ENCODE results near the gene CCDC57. TPM values are rescaled to one million over a fixed set of nuclear protein-coding genes. Genes with fewer than 3 reads are reported as not detected.

Gene CCDC57
- total and polyA plus RNA-seq, 9 of the 15 experiments (the other 6 are each of a cell fraction or from before 2014, with no cell fraction given) = 0.83 to 36.2 (median 13.6) TPM

DNA sequence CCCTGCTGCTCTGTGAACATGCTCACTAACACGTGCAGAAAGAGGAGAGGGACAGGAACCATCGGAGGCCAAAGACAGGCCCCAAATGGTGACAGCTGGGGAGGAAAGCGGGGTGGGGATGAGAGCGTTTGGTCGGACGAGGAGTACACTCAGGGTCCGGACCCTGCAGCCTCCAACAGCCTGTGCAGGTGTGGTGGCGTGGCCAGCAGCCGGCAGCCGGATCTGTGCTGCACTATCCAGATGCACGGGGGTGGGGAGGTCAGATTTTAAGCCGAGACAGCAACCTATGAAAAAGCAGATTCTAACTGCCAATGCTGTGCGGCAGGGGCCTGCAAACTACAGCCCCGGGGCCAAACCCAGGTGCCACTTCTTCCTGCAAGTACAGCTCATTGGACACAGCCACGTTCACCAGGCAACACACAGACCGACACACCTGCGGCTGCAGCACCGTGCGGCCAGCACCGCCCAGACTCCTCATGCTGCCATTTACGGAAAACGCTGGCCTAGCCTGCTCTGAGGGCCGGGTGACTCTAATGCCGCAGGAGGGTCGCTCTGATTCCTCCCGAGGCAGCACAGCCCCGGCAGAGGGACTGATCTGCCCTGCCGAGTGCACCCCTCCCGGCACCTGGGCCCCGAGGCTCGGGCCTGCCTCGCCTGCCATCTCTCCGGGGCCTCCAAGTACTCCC is 37.4 kb upstream of the CCDC57 start:
- no peaks in the 10 kb centered on the region for H4K20me1 ChIP-seq (replicated peaks; ENCODE audit: control insufficient read depth, insufficient read depth, low read length)
- FAIRE-seq (no peak), ATAC-seq (no peak), DNase-seq (ENCODE audit: extremely low read depth in 1 of 4, low spot score in 3 of 4) (no peak)
- no peak overlapping the region for H2AFZ ChIP-seq (ENCODE audit: low read depth, low read length)
- TF ChIP-seq NFE2 (IDR thresholded peaks at IDR 0.05; ENCODE audit: low read depth) (no peak), ZNF140 (CRISPR knock-in tag; IDR thresholded peaks at IDR 0.05) (no peak), RBFOX2 (IDR thresholded peaks at IDR 0.05; ENCODE audit: low read depth, low read length) (peak; percentile 31), PBX2 (CRISPR knock-in tag; IDR thresholded peaks at IDR 0.05; ENCODE audit: low read depth) (no peak), PBX2 (tag; conservative IDR thresholded peaks at IDR 0.05; ENCODE audit: low read depth) (no peak), THRB (CRISPR knock-in tag; conservative IDR thresholded peaks at IDR 0.05) (no peak), ZNF253 (CRISPR knock-in tag; conservative IDR thresholded peaks at IDR 0.05) (no peak), POLR2G (IDR thresholded peaks at IDR 0.05; ENCODE audit: low read depth, low read length) (peak; percentile 53), SP2 (IDR thresholded peaks at IDR 0.05; ENCODE audit: extremely low read depth, low read depth, low read length, poor library complexity, severe bottlenecking) (no peak), RBM22 (IDR thresholded peaks at IDR 0.05; ENCODE audit: low read depth, low read length, poor library complexity, severe bottlenecking) (peak; percentile 65)
- peaks cover 89% of the 10 kb centered on the region; the same call in 2 of the 3 replicates for H3K36me3 ChIP-seq (ENCODE audit: control insufficient read depth, insufficient read depth, low read length)
- H3K9ac ChIP-seq (ENCODE audit: insufficient read depth in 1 of 2, low read depth in 2 of 2, low read length in 2 of 2) = peak overlapping the region in 1 of 2 experiments; percentile 45; a peak in 2 of 4 replicates
- intact Hi-C loops (cut with micrococcal nuclease) = no loop called here
- POLR2A ChIA-PET = interaction anchor here (1.1 kb wide), 1 partner anchor 19 kb away, joined by 4 read pairs; no protein-coding TSS in a partner anchor
- H3K9me1 ChIP-seq (ENCODE audit: control insufficient read depth, insufficient read depth, low read length) = no peaks in the 10 kb centered on the region
- WGBS (ENCODE audit: insufficient coverage, low coverage, missing lambda C conversion rate) = 95% methylated on average over 30 of the region's 33 CpGs
- in situ Hi-C loops (cut with MboI) = no loop called here
- H3K9me3 ChIP-seq (replicated peaks; ENCODE audit: control insufficient read depth, insufficient read depth, low read depth, low read length) = no peaks in the 10 kb centered on the region
- H3K4me3 ChIP-seq = no peak overlapping the region
- no TSS peak for BruUV-seq (replicated peaks)
- no peak overlapping the region for H3K4me2 ChIP-seq (ENCODE audit: insufficient read depth, low read length)
- peaks cover 0 to 29% of the 10 kb centered on the region in 2 experiments; a peak in 2 of 5 replicates for H3K4me1 ChIP-seq (replicated peaks in 1 of 2; ENCODE audit: control insufficient read depth in 2 of 2, insufficient read depth in 2 of 2, low read length in 2 of 2)
- no peaks in the 10 kb centered on the region for H3K27me3 ChIP-seq (ENCODE audit: control insufficient read depth in 2 of 2, insufficient read depth in 2 of 2, low read length in 2 of 2)
- no peak overlapping the region for H3K27ac ChIP-seq (ENCODE audit: extremely low read depth, low read depth, low read length)
- H3K79me2 ChIP-seq (ENCODE audit: control insufficient read depth, insufficient read depth, low read length) = peaks cover 33% of the 10 kb centered on the region
- CTCF ChIA-PET (ENCODE audit: low intra/inter-chr PET ratio) = no interaction called here
